Measurements from ENCODE around the gene TMPRSS2. TPM values are rescaled to one million over a fixed set of nuclear protein-coding genes. Genes with fewer than 3 reads are reported as not detected.

TMPRSS2 gene
- total and polyA plus RNA-seq, 2 of the 13 experiments (the other 11 are each of a cell fraction or from before 2014, with no cell fraction given), result 1.7 to 1.8 TPM

DNA sequence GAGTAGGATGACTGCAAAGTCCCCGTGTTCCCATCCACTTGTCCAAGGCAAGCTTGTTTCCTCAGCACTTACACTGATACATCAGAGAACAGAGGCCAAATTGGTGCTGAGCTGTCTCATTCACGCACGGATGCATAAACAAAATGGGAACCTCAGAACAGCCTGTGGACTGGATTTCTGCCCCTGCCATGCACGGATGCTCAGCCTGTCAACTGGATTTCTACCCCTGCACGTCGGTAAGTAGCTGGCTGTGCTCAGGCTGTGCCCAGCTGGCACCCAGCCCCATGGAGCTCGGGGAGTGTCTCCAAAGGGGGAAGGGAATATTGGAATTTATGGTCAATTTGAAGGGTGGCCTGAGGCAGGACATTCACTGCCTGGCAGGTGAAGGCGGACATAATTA lies 40.8 kb upstream of the TMPRSS2 start (continued):
- TF ChIP-seq, protein P1, sequence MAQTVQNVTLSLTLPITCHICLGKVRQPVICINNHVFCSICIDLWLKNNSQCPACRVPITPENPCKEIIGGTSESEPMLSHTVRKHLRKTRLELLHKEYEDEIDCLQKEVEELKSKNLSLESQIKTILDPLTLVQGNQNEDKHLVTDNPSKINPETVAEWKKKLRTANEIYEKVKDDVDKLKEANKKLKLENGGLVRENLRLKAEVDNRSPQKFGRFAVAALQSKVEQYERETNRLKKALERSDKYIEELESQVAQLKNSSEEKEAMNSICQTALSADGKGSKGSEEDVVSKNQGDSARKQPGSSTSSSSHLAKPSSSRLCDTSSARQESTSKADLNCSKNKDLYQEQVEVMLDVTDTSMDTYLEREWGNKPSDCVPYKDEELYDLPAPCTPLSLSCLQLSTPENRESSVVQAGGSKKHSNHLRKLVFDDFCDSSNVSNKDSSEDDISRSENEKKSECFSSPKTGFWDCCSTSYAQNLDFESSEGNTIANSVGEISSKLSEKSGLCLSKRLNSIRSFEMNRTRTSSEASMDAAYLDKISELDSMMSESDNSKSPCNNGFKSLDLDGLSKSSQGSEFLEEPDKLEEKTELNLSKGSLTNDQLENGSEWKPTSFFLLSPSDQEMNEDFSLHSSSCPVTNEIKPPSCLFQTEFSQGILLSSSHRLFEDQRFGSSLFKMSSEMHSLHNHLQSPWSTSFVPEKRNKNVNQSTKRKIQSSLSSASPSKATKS (CRISPR knock-in tag; IDR thresholded peaks at IDR 0.05), result no peak

DNA sequence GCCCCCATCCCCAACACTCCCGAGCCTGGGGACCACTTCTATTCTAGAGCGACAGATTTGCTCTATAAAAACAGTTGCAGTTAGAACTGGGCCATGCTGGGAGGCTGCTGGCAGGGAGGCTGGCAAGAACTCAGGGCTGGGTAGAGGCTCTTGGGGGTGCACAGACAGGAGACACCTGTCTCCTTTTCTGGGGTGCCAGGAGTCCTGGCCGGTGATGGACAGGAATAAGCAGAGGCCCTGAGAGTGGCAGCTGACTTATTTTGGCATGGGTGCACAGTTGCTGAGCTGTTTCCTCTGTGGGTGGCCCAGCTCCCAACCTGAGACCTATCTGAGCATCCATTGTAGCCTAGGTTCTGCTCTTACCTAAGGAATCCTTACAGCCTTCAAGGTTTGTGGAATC lies 39.2 kb upstream of the TMPRSS2 start:
- 42% methylated on average over 2 of the region's 3 CpGs for WGBS (ENCODE audit: low lambda C conversion rate)
- FAIRE-seq (no peak), DNase-seq (ENCODE audit: low spot score) (no peak), ATAC-seq (no peak)
- no TSS peak for BruUV-seq (replicated peaks)
- no peaks in the 10 kb centered on the region for H3K36me3 ChIP-seq (replicated peaks in 1 of 2; ENCODE audit: control insufficient read depth in 1 of 2, insufficient read depth in 2 of 2, low read length in 2 of 2)
- H3K4me2 ChIP-seq (ENCODE audit: low read depth, low read length), result no peak overlapping the region
- intact Hi-C loops (cut with micrococcal nuclease; ENCODE audit: unreplicated experiment), result no loop called here
- no peaks in the 10 kb centered on the region for H3K4me1 ChIP-seq (ENCODE audit: insufficient read depth, low read length)
- no peak overlapping the region for H3K4me3 ChIP-seq (replicated peaks in 1 of 3; ENCODE audit: insufficient read depth in 1 of 3, low read depth in 2 of 3, low read length in 3 of 3)
- H3K27ac ChIP-seq (ENCODE audit: extremely low read length, insufficient read depth, low read length), result no peak overlapping the region
- no peak overlapping the region for H2AFZ ChIP-seq (ENCODE audit: low read length)
- H3K9ac ChIP-seq (ENCODE audit: insufficient read depth, low read depth, low read length), result no peak overlapping the region
- in situ Hi-C loops (cut with HindIII; ENCODE audit: extremely low pct_ligation_motif_present, low pct_unique_long_range_greater_than_20kb), result no loop called here
- H3K27me3 ChIP-seq (ENCODE audit: control insufficient read depth in 1 of 2, insufficient read depth in 2 of 2, low read length in 2 of 2), result no peaks in the 10 kb centered on the region
- H4K20me1 ChIP-seq (ENCODE audit: insufficient read depth, low read length), result no peaks in the 10 kb centered on the region
- CTCF ChIA-PET (ENCODE audit: low intra/inter-chr PET ratio, low total read pairs), result no interaction called here
- POLR2A ChIA-PET, result no interaction called here
- no peaks in the 10 kb centered on the region for H3K9me3 ChIP-seq (ENCODE audit: low read length)
- no peaks in the 10 kb centered on the region for H3K79me2 ChIP-seq (ENCODE audit: insufficient read depth, low read length)
- TF ChIP-seq ZNF362 (CRISPR knock-in tag; IDR thresholded peaks at IDR 0.05; ENCODE audit: borderline replicate concordance), result no peak
- no peak for TF ChIP-seq ZFP62 (CRISPR knock-in tag; IDR thresholded peaks at IDR 0.05)
- no peak for TF ChIP-seq CERS6 (CRISPR knock-in tag; IDR thresholded peaks at IDR 0.05)
- TF ChIP-seq, protein P2, sequence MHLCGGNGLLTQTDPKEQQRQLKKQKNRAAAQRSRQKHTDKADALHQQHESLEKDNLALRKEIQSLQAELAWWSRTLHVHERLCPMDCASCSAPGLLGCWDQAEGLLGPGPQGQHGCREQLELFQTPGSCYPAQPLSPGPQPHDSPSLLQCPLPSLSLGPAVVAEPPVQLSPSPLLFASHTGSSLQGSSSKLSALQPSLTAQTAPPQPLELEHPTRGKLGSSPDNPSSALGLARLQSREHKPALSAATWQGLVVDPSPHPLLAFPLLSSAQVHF (CRISPR knock-in tag; IDR thresholded peaks at IDR 0.05), result no peak
- TF ChIP-seq, protein P3, sequence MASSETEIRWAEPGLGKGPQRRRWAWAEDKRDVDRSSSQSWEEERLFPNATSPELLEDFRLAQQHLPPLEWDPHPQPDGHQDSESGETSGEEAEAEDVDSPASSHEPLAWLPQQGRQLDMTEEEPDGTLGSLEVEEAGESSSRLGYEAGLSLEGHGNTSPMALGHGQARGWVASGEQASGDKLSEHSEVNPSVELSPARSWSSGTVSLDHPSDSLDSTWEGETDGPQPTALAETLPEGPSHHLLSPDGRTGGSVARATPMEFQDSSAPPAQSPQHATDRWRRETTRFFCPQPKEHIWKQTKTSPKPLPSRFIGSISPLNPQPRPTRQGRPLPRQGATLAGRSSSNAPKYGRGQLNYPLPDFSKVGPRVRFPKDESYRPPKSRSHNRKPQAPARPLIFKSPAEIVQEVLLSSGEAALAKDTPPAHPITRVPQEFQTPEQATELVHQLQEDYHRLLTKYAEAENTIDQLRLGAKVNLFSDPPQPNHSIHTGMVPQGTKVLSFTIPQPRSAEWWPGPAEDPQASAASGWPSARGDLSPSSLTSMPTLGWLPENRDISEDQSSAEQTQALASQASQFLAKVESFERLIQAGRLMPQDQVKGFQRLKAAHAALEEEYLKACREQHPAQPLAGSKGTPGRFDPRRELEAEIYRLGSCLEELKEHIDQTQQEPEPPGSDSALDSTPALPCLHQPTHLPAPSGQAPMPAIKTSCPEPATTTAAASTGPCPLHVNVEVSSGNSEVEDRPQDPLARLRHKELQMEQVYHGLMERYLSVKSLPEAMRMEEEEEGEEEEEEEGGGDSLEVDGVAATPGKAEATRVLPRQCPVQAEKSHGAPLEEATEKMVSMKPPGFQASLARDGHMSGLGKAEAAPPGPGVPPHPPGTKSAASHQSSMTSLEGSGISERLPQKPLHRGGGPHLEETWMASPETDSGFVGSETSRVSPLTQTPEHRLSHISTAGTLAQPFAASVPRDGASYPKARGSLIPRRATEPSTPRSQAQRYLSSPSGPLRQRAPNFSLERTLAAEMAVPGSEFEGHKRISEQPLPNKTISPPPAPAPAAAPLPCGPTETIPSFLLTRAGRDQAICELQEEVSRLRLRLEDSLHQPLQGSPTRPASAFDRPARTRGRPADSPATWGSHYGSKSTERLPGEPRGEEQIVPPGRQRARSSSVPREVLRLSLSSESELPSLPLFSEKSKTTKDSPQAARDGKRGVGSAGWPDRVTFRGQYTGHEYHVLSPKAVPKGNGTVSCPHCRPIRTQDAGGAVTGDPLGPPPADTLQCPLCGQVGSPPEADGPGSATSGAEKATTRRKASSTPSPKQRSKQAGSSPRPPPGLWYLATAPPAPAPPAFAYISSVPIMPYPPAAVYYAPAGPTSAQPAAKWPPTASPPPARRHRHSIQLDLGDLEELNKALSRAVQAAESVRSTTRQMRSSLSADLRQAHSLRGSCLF (CRISPR knock-in tag; IDR thresholded peaks at IDR 0.05; ENCODE audit: borderline replicate concordance), result no peak
- TF ChIP-seq ZSCAN30 (CRISPR knock-in tag; IDR thresholded peaks at IDR 0.05), result no peak
- TF ChIP-seq E2F2 (CRISPR knock-in tag; IDR thresholded peaks at IDR 0.05; ENCODE audit: borderline replicate concordance), result no peak
- TF ChIP-seq ZZZ3 (CRISPR knock-in tag; IDR thresholded peaks at IDR 0.05; ENCODE audit: borderline replicate concordance), result no peak
- TF ChIP-seq, protein P4, sequence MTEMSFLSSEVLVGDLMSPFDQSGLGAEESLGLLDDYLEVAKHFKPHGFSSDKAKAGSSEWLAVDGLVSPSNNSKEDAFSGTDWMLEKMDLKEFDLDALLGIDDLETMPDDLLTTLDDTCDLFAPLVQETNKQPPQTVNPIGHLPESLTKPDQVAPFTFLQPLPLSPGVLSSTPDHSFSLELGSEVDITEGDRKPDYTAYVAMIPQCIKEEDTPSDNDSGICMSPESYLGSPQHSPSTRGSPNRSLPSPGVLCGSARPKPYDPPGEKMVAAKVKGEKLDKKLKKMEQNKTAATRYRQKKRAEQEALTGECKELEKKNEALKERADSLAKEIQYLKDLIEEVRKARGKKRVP (CRISPR knock-in tag; IDR thresholded peaks at IDR 0.05), result no peak

Measured in HepG2 (cell line).